GM23338 (cell line): ENCODE measurements around the gene DRD5.

Source experiments
- CREB1 ChIP-seq: fragments of 250-450 bp; sonication (Bioruptor Pico); IDR thresholded peaks from 2 replicates; pipeline ENCODE4 v1.5.0; 2020; ENCODE audit warnings: low read depth, mild to moderate bottlenecking, moderate library complexity
- CTCF ChIP-seq, 2 experiments: fragments of 200-600 bp in 1 of 2; sonication (generic) in 1 of 2; conservative IDR thresholded peaks; 2 replicates each; pipeline versions ENCODE4 v1.5.1 to v1.6.1; 2016 to 2017; ENCODE audit warnings: antibody characterized with exemption in 2 of 2, low read depth in 2 of 2, mild to moderate bottlenecking in 2 of 2, moderate library complexity in 1 of 2
- ETS1 ChIP-seq: IDR thresholded peaks from 2 replicates; pipeline ENCODE4 v1.6.1; 2016; ENCODE audit warnings: antibody characterized with exemption
- EZH2 ChIP-seq: fragments of 200-600 bp; sonication (generic); IDR thresholded peaks from one replicate; pipeline ENCODE4 v1.8.0; 2017; ENCODE audit warnings: antibody characterized with exemption, mild to moderate bottlenecking, low read depth; ENCODE audit not compliant: unreplicated experiment
- EZH2phosphoT487 ChIP-seq: fragments of 200-600 bp; sonication (generic); IDR thresholded peaks from one replicate; pipeline ENCODE4 v1.8.1; 2018; ENCODE audit warnings: antibody characterized with exemption; ENCODE audit not compliant: unreplicated experiment
- JUNB ChIP-seq: IDR thresholded peaks from one replicate; pipeline ENCODE4 v1.6.1; 2016; ENCODE audit warnings: antibody characterized with exemption; ENCODE audit not compliant: unreplicated experiment
- NANOG ChIP-seq: IDR thresholded peaks from 2 replicates; pipeline ENCODE4 v1.6.1; 2016; ENCODE audit warnings: antibody characterized with exemption, borderline replicate concordance
- POLR2AphosphoS5 ChIP-seq: IDR thresholded peaks from 2 replicates; pipeline ENCODE4 v1.6.1; 2016; ENCODE audit warnings: antibody characterized with exemption, low read depth
- STAT1 ChIP-seq: IDR thresholded peaks from one replicate; pipeline ENCODE4 v1.6.1; 2016; ENCODE audit warnings: antibody characterized with exemption; ENCODE audit not compliant: unreplicated experiment
- ZNF114 ChIP-seq: fragments of 250-450 bp; sonication (Bioruptor Pico); IDR thresholded peaks from 2 replicates; pipeline ENCODE4 v1.5.0; 2020; ENCODE audit warnings: mild to moderate bottlenecking, moderate library complexity
- TF ChIP-seq, protein P1 (sequence below): IDR thresholded peaks from one replicate; pipeline ENCODE4 v1.6.1; 2018; ENCODE audit warnings: antibody characterized with exemption; ENCODE audit not compliant: unreplicated experiment
- TF ChIP-seq, protein P2 (sequence below): fragments of 250-450 bp; sonication (Bioruptor Pico); IDR thresholded peaks from 2 replicates; pipeline ENCODE4 v1.5.0; 2020; ENCODE audit warnings: mild to moderate bottlenecking, moderate library complexity

DNA sequence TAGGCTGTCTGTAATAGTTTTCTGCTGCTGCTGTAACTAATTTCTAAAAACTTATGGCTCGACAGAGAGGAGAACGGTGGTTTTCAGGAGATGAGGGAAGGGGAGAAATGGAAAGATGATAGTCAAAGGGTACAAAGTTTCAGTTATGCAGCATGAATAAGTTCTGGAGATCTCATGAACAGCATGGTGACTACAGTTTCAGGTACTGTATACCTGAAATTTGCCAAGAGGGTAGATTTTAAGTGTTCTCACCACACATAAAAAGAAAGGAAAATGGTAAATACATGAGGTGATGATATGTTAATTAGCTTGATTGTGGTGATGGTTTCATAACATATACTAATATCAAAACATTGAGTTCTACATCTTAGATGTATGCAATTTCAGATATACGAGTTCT lies 34.9 kb downstream of the DRD5 start:
- TF ChIP-seq EZH2 (no peak), CTCF (conservative IDR thresholded peaks at IDR 0.05; ENCODE audit: low read depth in 2 of 2) (no peak), JUNB (no peak), EZH2phosphoT487 (no peak), NANOG (no peak), ZNF114 (no peak), POLR2AphosphoS5 (no peak), CREB1 (CRISPR knock-in tag) (no peak), STAT1 (no peak), ETS1 (no peak)
- TF ChIP-seq, protein P1, sequence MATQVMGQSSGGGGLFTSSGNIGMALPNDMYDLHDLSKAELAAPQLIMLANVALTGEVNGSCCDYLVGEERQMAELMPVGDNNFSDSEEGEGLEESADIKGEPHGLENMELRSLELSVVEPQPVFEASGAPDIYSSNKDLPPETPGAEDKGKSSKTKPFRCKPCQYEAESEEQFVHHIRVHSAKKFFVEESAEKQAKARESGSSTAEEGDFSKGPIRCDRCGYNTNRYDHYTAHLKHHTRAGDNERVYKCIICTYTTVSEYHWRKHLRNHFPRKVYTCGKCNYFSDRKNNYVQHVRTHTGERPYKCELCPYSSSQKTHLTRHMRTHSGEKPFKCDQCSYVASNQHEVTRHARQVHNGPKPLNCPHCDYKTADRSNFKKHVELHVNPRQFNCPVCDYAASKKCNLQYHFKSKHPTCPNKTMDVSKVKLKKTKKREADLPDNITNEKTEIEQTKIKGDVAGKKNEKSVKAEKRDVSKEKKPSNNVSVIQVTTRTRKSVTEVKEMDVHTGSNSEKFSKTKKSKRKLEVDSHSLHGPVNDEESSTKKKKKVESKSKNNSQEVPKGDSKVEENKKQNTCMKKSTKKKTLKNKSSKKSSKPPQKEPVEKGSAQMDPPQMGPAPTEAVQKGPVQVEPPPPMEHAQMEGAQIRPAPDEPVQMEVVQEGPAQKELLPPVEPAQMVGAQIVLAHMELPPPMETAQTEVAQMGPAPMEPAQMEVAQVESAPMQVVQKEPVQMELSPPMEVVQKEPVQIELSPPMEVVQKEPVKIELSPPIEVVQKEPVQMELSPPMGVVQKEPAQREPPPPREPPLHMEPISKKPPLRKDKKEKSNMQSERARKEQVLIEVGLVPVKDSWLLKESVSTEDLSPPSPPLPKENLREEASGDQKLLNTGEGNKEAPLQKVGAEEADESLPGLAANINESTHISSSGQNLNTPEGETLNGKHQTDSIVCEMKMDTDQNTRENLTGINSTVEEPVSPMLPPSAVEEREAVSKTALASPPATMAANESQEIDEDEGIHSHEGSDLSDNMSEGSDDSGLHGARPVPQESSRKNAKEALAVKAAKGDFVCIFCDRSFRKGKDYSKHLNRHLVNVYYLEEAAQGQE = no peak
- TF ChIP-seq, protein P2, sequence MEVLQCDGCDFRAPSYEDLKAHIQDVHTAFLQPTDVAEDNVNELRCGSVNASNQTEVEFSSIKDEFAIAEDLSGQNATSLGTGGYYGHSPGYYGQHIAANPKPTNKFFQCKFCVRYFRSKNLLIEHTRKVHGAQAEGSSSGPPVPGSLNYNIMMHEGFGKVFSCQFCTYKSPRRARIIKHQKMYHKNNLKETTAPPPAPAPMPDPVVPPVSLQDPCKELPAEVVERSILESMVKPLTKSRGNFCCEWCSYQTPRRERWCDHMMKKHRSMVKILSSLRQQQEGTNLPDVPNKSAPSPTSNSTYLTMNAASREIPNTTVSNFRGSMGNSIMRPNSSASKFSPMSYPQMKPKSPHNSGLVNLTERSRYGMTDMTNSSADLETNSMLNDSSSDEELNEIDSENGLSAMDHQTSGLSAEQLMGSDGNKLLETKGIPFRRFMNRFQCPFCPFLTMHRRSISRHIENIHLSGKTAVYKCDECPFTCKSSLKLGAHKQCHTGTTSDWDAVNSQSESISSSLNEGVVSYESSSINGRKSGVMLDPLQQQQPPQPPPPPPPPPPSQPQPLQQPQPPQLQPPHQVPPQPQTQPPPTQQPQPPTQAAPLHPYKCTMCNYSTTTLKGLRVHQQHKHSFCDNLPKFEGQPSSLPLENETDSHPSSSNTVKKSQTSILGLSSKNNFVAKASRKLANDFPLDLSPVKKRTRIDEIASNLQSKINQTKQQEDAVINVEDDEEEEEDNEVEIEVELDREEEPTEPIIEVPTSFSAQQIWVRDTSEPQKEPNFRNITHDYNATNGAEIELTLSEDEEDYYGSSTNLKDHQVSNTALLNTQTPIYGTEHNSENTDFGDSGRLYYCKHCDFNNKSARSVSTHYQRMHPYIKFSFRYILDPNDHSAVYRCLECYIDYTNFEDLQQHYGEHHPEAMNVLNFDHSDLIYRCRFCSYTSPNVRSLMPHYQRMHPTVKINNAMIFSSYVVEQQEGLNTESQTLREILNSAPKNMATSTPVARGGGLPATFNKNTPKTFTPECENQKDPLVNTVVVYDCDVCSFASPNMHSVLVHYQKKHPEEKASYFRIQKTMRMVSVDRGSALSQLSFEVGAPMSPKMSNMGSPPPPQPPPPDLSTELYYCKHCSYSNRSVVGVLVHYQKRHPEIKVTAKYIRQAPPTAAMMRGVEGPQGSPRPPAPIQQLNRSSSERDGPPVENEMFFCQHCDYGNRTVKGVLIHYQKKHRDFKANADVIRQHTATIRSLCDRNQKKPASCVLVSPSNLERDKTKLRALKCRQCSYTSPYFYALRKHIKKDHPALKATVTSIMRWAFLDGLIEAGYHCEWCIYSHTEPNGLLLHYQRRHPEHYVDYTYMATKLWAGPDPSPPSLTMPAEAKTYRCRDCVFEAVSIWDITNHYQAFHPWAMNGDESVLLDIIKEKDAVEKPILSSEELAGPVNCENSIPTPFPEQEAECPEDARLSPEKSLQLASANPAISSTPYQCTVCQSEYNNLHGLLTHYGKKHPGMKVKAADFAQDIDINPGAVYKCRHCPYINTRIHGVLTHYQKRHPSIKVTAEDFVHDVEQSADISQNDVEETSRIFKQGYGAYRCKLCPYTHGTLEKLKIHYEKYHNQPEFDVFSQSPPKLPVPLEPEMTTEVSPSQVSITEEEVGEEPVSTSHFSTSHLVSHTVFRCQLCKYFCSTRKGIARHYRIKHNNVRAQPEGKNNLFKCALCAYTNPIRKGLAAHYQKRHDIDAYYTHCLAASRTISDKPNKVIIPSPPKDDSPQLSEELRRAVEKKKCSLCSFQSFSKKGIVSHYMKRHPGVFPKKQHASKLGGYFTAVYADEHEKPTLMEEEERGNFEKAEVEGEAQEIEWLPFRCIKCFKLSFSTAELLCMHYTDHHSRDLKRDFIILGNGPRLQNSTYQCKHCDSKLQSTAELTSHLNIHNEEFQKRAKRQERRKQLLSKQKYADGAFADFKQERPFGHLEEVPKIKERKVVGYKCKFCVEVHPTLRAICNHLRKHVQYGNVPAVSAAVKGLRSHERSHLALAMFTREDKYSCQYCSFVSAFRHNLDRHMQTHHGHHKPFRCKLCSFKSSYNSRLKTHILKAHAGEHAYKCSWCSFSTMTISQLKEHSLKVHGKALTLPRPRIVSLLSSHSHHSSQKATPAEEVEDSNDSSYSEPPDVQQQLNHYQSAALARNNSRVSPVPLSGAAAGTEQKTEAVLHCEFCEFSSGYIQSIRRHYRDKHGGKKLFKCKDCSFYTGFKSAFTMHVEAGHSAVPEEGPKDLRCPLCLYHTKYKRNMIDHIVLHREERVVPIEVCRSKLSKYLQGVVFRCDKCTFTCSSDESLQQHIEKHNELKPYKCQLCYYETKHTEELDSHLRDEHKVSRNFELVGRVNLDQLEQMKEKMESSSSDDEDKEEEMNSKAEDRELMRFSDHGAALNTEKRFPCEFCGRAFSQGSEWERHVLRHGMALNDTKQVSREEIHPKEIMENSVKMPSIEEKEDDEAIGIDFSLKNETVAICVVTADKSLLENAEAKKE = no peak
